ENCODE data around the gene POU6F1.

Gene POU6F1

DNA sequence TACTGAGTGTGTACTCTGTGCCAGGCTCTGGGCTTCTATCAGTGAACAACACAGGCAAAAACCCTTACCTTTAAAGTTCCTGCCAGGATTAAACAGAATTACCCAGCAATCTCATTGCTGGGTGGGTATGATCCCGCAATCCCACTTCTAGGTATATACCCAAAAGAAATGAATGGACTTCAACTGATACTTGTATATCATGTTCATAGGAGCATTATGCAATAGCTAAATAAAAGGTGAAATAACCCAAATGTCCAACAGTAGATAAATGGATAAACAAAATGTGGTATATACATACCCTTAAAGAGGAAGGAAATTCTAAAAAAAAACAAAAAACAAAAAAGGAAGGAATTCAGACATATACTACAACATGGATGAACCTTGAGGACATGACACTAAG, 35.4 kb upstream of the POU6F1 start:
- TF ChIP-seq CTCF (IDR thresholded peaks at IDR 0.05; ENCODE audit: control insufficient read depth, insufficient read depth, low read depth, low read length, missing control alignments) = no peak
- H3K4me3 ChIP-seq (ENCODE audit: control insufficient read depth, low read depth, low read length) = no peak overlapping the region
- DNase-seq (ENCODE audit: low read depth) = no peak

DNA sequence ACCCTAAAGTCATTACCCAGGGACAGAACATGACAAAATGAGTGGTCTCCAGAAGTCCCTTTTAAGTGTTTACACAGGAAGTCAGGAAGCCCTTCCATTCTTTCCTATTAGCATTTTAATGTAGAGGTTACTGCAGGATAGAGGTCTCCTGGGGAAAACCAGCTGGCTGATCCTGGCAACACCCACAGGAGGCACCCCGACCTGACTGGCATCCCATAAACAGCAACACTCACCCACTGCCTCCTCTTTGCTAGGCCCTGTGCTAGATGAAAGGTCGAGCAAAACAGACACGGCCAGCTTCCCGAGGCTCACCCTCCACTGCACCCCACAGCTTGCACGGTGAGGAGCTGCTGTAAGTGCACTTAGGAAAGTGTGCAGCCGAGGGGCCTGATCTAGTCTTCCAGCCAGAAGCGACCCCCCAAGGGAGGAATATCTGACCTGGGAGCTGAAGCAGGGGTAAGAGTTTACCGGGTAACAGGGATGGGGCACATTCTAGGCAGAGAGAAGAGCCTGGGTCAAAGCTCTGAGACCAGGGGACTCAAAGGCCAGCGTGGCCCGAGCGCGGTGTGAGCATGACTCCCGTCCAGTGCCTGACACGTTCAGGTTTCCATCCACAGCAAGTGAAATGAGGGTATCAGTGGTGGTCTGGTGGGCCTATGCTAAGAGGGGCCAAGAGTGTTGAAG, 29.8 kb upstream of the POU6F1 start:
- DNase-seq (ENCODE audit: low read depth) = no peak
- H3K4me3 ChIP-seq (ENCODE audit: control insufficient read depth, low read depth, low read length) = no peak overlapping the region
- no peak for TF ChIP-seq CTCF (IDR thresholded peaks at IDR 0.05; ENCODE audit: control insufficient read depth, insufficient read depth, low read depth, low read length, missing control alignments)

GRCh38 chr12:51246254-51246853, 28.5 kb upstream of the POU6F1 start:
- no peak overlapping the region for H3K4me3 ChIP-seq (ENCODE audit: control insufficient read depth, low read depth, low read length)
- no peak for DNase-seq (ENCODE audit: low read depth)
- TF ChIP-seq CTCF (IDR thresholded peaks at IDR 0.05; ENCODE audit: control insufficient read depth, insufficient read depth, low read depth, low read length, missing control alignments) = no peak

DNA sequence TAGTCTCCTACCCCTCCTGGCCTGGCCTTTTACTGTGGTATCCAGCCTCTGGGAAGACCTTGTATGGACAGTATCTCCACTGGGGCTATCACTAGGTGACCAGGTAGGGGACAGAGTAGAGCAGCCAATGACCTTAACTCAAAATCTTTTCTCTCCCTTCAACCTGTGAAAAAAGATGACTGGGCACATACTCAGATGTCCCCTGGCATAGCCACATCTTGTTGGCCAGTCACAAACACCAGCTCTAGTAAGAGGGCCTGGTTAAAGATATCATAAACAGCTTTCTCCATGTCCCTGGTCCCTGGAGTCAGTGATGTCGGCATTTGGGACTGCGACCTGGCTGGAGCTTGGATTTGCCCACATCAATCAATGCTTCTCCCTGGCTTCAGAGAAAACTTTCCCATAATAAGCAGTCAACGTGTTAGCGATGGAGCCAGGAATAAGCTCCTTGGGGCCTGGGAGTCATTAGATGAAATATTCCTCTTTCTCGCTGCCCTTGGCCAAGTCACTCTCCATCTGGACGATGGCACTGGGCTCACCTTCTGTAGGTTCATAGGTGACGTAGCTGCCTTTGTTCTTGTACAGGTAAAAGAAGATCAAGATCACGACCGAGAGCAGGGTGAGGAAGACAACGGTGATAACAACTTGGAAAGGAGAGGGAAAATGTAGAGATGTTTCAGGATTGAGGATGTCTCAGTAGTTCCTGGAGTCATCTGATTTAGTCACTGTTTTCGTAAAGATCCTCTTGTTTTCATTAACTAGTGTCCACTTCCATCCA, 27.8 kb upstream of the POU6F1 start:
- H3K4me3 ChIP-seq (ENCODE audit: control insufficient read depth, low read depth, low read length) = no peak overlapping the region
- TF ChIP-seq CTCF (IDR thresholded peaks at IDR 0.05; ENCODE audit: control insufficient read depth, insufficient read depth, low read depth, low read length, missing control alignments) = no peak
- DNase-seq (ENCODE audit: low read depth) = no peak

DNA sequence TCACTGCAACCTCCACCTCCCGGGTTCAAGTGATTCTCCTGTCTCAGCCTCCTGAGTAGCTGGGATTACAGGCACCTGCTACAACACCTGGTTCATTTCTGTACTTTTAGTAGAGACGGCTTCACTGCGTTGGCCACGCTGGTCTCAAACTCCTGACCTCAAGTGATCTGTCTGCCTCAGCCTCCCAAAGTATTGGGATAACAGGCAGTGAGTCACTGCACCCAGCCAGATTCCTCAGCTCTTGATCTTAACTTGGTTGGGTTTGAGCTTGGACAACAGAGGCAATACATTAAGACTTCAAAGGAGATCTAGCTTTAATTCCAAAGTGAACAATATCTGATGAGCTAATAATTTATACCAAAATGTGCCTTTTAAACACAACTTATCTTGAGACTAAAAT, 26.4 kb upstream of the POU6F1 start:
- no peak overlapping the region for H3K4me3 ChIP-seq (ENCODE audit: control insufficient read depth, low read depth, low read length)
- DNase-seq (ENCODE audit: low read depth) = no peak
- TF ChIP-seq CTCF (IDR thresholded peaks at IDR 0.05; ENCODE audit: control insufficient read depth, insufficient read depth, low read depth, low read length, missing control alignments) = no peak

DNA sequence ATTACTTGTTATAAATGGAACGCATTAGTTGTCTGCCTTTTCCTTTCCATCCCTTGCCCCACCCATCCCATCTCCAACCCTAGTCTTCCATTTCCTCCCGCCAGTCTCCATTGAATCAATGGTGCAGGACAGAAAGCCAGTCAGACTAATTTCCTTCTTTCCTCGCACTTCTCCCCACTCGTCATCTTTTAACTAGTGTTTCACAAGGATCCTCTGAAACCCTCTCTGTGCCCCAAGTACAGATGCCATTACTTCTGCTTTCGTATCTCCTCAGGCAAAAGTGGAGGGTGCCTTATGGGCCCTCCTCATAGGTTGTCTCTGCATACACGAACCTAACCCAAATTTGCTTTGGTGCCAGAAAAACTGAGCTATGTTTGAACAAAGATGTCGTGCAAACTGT, 25.0 kb upstream of the POU6F1 start:
- DNase-seq (ENCODE audit: low read depth) = no peak
- no peak for TF ChIP-seq CTCF (IDR thresholded peaks at IDR 0.05; ENCODE audit: control insufficient read depth, insufficient read depth, low read depth, low read length, missing control alignments)

More for the DNA sequence above, 25.0 kb upstream of the POU6F1 start:
- no peak overlapping the region for H3K4me3 ChIP-seq (ENCODE audit: control insufficient read depth, low read depth, low read length)

Data from AG09309 (cell line).